ENCODE data around the gene CDC14C.

The CDC14C gene

DNA sequence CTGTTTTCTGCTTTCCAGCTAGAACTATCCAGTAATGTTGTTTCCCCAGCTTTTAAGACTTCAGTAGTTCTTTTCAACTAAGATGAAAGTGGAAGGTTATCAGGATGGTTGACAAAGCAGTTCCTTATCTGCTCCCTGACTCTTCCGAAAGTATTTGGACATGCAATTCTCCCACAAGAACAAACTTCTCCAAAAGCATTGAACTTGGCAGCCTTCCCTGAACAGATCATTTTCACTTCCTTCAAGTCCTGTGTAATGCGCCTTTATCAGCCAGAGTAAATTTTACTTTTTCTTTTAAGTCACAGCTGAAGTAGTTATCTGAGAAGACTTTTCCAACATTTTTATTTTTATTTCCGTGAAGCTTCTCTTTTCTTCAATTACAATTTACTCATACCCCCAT lies 39.7 kb downstream of the CDC14C start:
- no peak overlapping the region for H3K27ac ChIP-seq

DNA sequence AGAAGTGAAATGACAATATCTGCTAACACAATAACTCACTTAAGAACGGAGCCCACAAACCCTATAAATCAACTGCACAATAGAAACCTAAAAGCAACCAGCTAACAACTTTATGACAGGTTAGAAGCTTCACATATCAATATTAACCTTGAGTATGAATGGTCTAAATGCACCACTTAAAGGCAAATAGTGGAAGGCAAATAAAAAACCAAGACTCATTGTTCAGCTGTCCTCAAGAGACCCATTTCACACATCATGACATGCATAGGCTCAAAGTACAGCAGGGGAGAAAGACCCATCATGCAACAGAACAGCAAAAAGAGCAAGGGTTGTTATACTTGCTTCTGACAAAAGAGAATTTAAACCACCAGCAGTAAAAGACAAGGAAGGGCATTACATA lies 46.8 kb downstream of the CDC14C start:
- Histone ChIP-seq H3K27ac (no peak overlapping the region), H3K4me3 (no peak overlapping the region)

More for the DNA sequence above, 39.7 kb downstream of the CDC14C start:
- H3K4me3 ChIP-seq: no peak overlapping the region

DNA sequence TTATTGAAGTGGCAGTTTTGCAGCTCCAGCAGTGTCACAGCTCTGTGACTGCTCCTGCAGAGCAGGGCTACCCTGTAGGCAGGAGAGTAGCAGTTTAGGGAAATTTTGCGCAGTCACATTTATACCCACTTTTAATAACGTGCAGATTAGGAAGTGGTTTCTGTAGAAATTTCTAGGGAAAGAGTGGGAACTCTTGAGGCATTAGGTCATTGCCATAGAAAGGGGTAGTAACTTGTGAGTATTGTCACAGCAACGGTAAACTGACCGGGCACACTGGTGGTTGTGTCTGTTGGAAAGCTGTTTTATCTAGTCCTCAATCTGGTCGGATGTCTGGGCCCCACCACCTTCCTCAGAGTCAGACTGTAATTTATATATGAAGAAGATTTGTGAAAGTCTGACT lies 51.9 kb downstream of the CDC14C start:
- H3K4me3 ChIP-seq: no peak overlapping the region
- H3K27ac ChIP-seq: no peak overlapping the region

GRCh38 chr7:48976850-48977249 lies 52.5 kb downstream of the CDC14C start:
- H3K27ac ChIP-seq: no peak overlapping the region
- H3K4me3 ChIP-seq: no peak overlapping the region

Data from skin epidermis (tissue), 12 donors.